SU-DHL-6 (cell line): Measurements from ENCODE around the gene KCNJ1.

Experiments
- H2AFZ ChIP-seq: fragments of 200-600 bp; sonication (generic); 2 replicates; pipeline ENCODE4 v1.6.1; 2014; ENCODE audit warnings: low read depth, mild to moderate bottlenecking, moderate library complexity, mixed read lengths, antibody characterized with exemption, low read length; ENCODE audit not compliant: severe bottlenecking
- H3F3A ChIP-seq: fragments of 200-600 bp; shearing (Covaris generic); 2 replicates; pipeline ENCODE4 v1.6.0; 2016; ENCODE audit warnings: antibody characterized with exemption, mild to moderate bottlenecking; ENCODE audit not compliant: insufficient read depth
- H3K27ac ChIP-seq: fragments of 200-600 bp; sonication (generic); 2 replicates; pipeline ENCODE4 v1.5.1; 2016; ENCODE audit warnings: low read depth, mild to moderate bottlenecking, low read length, moderate library complexity, mixed read lengths
- H3K27me3 ChIP-seq: fragments of 200-600 bp; sonication (generic), shearing (Covaris generic); 2 replicates; pipeline ENCODE4 v1.6.0; 2014; ENCODE audit warnings: mild to moderate bottlenecking, low read length
- H3K36me3 ChIP-seq: fragments of 200-600 bp; sonication (generic); 2 replicates; pipeline ENCODE4 v1.6.1; 2014; ENCODE audit warnings: mild to moderate bottlenecking, low read length, mixed read lengths
- H3K4me2 ChIP-seq: fragments of 300-600, 200-600 bp; shearing (Covaris generic), sonication (generic); 2 replicates; pipeline ENCODE4 v1.6.0; 2014; ENCODE audit warnings: low read length, low read depth, mild to moderate bottlenecking; ENCODE audit not compliant: poor library complexity, severe bottlenecking
- H3K4me3 ChIP-seq: fragments of 200-600 bp; sonication (generic); 2 replicates; pipeline ENCODE4 v1.5.1; 2014; ENCODE audit warnings: antibody characterized with exemption, low read length, mild to moderate bottlenecking, mixed read lengths; ENCODE audit not compliant: insufficient read depth, poor library complexity, severe bottlenecking
- H3K79me2 ChIP-seq: fragments of 200-600 bp; sonication (generic); 2 replicates; pipeline ENCODE4 v1.6.1; 2014; ENCODE audit warnings: mild to moderate bottlenecking, low read length, moderate library complexity; ENCODE audit not compliant: insufficient read depth
- H3K9ac ChIP-seq: fragments of 200-600 bp; sonication (generic); 2 replicates; pipeline ENCODE4 v1.7.0; 2014; ENCODE audit warnings: mild to moderate bottlenecking, low read length
- H3K9me2 ChIP-seq: fragments of 200-600 bp; sonication (generic); replicated peaks from 2 replicates; pipeline ENCODE4 v1.6.1; 2014; ENCODE audit warnings: low read length; ENCODE audit not compliant: insufficient read depth
- H3K9me3 ChIP-seq: fragments of 200-600 bp; sonication (generic); 2 replicates; pipeline ENCODE4 v1.6.1; 2014; ENCODE audit warnings: low read length, mixed read lengths; ENCODE audit not compliant: insufficient read depth
- H4K20me1 ChIP-seq: fragments of 200-600 bp; sonication (generic); 2 replicates; pipeline ENCODE4 v1.6.1; 2014; ENCODE audit warnings: low read depth, mild to moderate bottlenecking, antibody characterized with exemption, low read length, moderate library complexity, mixed read lengths
- EZH2phosphoT487 ChIP-seq: fragments of 200-600 bp; sonication (generic), shearing (Covaris generic); conservative IDR thresholded peaks from 2 replicates; pipeline ENCODE4 v1.6.1; 2018; ENCODE audit warnings: mild to moderate bottlenecking, antibody characterized with exemption, low read length, moderate library complexity, mixed read lengths
- TF ChIP-seq, protein P1 (sequence below): fragments of 200-600 bp; sonication (generic); IDR thresholded peaks from one replicate; pipeline ENCODE4 v1.5.1; 2017; ENCODE audit warnings: antibody characterized with exemption, mild to moderate bottlenecking, low read length, moderate library complexity; ENCODE audit not compliant: insufficient read depth, poor library complexity, severe bottlenecking

The KCNJ1 gene

DNA sequence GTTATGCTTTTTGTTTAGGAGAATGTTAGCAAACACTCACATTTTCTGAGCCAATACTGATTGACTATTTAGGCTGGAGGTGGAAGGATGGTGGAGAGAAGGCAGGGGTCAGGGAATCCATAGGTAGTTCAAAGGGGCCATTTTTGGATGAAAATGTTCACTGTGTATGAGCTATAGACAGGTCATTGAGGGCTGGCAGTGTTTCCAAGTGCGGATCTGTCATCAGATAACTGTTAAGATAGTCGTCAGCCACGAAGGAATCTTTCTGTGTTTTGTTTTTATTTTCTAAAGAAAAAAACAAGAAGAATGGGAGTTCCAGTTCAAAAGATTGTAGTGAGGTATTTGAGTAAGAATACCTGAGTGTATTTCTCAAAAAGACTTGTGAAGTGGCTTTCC, 27.2 kb upstream of the KCNJ1 start:
- no peak overlapping the region for H2AFZ ChIP-seq
- H3K4me3 ChIP-seq: no peak overlapping the region
- H3K27ac ChIP-seq: no peak overlapping the region
- TF ChIP-seq EZH2phosphoT487: no peak
- TF ChIP-seq, protein P1, sequence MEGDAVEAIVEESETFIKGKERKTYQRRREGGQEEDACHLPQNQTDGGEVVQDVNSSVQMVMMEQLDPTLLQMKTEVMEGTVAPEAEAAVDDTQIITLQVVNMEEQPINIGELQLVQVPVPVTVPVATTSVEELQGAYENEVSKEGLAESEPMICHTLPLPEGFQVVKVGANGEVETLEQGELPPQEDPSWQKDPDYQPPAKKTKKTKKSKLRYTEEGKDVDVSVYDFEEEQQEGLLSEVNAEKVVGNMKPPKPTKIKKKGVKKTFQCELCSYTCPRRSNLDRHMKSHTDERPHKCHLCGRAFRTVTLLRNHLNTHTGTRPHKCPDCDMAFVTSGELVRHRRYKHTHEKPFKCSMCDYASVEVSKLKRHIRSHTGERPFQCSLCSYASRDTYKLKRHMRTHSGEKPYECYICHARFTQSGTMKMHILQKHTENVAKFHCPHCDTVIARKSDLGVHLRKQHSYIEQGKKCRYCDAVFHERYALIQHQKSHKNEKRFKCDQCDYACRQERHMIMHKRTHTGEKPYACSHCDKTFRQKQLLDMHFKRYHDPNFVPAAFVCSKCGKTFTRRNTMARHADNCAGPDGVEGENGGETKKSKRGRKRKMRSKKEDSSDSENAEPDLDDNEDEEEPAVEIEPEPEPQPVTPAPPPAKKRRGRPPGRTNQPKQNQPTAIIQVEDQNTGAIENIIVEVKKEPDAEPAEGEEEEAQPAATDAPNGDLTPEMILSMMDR: no peak
- H3F3A ChIP-seq: no peaks in the 10 kb centered on the region
- no peak overlapping the region for H3K4me2 ChIP-seq
- no peak overlapping the region for H3K9ac ChIP-seq
- H3K9me3 ChIP-seq: no peaks in the 10 kb centered on the region
- no peaks in the 10 kb centered on the region for H3K9me2 ChIP-seq
- no peaks in the 10 kb centered on the region for H3K27me3 ChIP-seq
- no peaks in the 10 kb centered on the region for H3K79me2 ChIP-seq
- no peaks in the 10 kb centered on the region for H3K36me3 ChIP-seq
- no peaks in the 10 kb centered on the region for H4K20me1 ChIP-seq

DNA sequence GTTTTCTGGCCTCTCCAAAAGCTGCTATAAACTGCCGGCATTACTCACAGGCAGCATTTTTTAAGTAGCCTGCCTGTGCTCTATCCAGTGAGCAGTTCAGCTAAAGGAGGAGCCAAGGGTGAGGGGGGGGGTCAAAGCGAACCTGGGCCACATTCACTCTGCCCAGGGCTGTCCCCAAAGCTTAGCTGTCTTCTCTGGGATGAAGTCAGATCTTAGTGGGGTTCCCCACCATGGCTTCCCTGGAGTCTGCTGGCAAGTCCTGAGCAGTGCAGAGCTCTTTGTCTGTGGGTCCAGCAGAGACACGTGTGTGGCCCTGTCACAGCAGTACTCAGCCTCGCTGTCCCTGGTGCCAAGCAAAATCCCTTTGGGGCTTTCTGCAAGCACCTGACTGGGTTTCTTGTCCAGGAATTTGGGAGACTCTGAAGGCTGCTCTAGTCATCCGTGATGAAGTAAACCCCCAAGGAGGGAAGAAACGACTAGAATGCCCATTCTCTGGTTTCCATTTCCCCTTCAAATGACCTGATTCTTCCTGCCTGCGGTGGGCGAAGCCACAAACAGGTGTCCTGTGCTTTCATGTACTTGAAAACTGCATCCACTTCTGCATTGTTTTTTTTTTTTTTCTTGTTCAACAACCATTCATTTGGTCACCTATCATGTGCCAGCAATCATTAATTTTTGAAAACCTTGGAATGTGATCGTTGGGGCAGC, 26.6 kb upstream of the KCNJ1 start:
- no peak overlapping the region for H3K4me3 ChIP-seq
- TF ChIP-seq, protein P1: no peak
- no peak for TF ChIP-seq EZH2phosphoT487
- H3F3A ChIP-seq: no peaks in the 10 kb centered on the region
- no peak overlapping the region for H2AFZ ChIP-seq
- no peak overlapping the region for H3K4me2 ChIP-seq
- H3K9me2 ChIP-seq: no peaks in the 10 kb centered on the region
- H4K20me1 ChIP-seq: no peaks in the 10 kb centered on the region
- no peak overlapping the region for H3K9ac ChIP-seq
- H3K36me3 ChIP-seq: no peaks in the 10 kb centered on the region
- H3K79me2 ChIP-seq: no peaks in the 10 kb centered on the region
- no peaks in the 10 kb centered on the region for H3K27me3 ChIP-seq
- H3K27ac ChIP-seq: no peak overlapping the region
- no peaks in the 10 kb centered on the region for H3K9me3 ChIP-seq

DNA sequence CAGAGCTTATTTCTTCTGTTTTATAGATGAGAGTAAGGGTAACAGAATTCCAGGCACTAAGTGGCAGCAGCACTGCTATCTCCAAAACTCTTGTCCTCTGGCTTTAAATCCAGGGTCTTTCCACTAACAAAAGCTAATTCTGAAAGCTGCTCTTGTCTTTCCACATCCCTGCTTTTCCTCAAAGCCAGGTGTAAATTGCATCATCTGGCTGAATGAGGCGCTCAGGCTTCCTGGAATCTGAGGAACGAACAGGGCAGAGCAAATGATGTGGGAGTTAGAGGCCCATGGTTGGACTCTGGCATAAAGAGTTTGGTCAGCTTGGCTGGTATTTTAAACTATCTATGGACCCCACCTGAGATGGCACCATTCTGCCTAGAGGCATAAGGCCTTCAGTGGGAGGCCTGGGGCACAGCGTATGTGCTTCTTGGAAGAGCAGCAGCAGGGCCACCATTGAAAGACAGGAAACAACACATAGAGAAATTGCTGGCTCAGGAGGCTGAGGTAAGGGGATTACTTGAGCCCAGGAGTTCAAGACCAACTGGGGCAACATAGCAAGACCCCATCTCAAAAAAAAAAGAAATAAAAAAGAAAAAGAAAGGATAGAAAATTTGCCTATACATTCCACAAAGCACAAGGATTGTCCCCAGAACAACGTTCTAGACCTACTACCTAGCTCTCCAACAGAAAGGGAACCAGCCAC, 25.9 kb upstream of the KCNJ1 start:
- H3K79me2 ChIP-seq: no peaks in the 10 kb centered on the region
- H3K4me2 ChIP-seq: no peak overlapping the region
- no peak overlapping the region for H2AFZ ChIP-seq
- no peak overlapping the region for H3K4me3 ChIP-seq
- H3K36me3 ChIP-seq: no peaks in the 10 kb centered on the region
- H3K27me3 ChIP-seq: no peaks in the 10 kb centered on the region
- TF ChIP-seq, protein P1: no peak
- no peak for TF ChIP-seq EZH2phosphoT487
- no peak overlapping the region for H3K9ac ChIP-seq
- H3K9me2 ChIP-seq: no peaks in the 10 kb centered on the region
- H3F3A ChIP-seq: no peaks in the 10 kb centered on the region
- no peaks in the 10 kb centered on the region for H3K9me3 ChIP-seq
- H4K20me1 ChIP-seq: no peaks in the 10 kb centered on the region
- H3K27ac ChIP-seq: no peak overlapping the region
